ENCODE measurements around the gene AMOT. TPM values are rescaled to one million over a fixed set of nuclear protein-coding genes. Genes with fewer than 3 reads are reported as not detected.

Gene AMOT
- total RNA-seq, 2 experiments from 2014 or later, result 1.4 to 1.6 TPM

DNA sequence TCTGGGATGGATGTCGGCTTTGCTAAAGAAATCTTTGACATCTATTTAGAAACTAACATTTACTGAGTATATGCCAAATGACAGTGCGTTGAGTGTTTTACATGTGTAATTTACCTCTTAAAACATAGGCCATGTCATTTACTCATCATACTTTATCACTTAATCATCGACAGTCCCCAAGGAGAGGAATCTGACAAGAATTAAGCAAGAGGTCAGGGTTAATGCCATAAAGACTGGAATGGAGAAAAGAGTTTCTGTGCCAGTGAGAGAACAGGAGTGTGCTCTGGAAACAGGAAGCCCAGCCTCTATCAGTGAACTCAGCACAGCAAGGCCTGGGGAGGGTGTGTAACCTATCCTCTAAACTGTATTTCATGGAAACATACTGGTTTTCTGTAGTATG lies 28.0 kb upstream of the AMOT start:
- H3K27me3 ChIP-seq (ENCODE audit: control insufficient read depth in 1 of 2, insufficient read depth in 2 of 2, low read length in 2 of 2), result no peaks in the 10 kb centered on the region
- Mint-ChIP-seq H3K9me3 (no peaks in the 10 kb centered on the region), H3K27me3 (no peaks in the 10 kb centered on the region), H3K4me1 (ENCODE audit: low read depth) (no peaks in the 10 kb centered on the region), H3K4me3 (no peak overlapping the region), H3K27ac (no peak overlapping the region), H3K36me3 (ENCODE audit: low read depth) (no peaks in the 10 kb centered on the region)
- POLR2A ChIA-PET, result no interaction called here
- H3K9me3 ChIP-seq (ENCODE audit: control insufficient read depth in 1 of 2, insufficient read depth in 1 of 2, low read length in 2 of 2), result no peaks in the 10 kb centered on the region
- DNase-seq (no peak), ATAC-seq (ENCODE audit: poor library complexity) (no peak)
- intact Hi-C loops (cut with DNase I, micrococcal nuclease), result no loop called here
- TF ChIP-seq, protein P1, sequence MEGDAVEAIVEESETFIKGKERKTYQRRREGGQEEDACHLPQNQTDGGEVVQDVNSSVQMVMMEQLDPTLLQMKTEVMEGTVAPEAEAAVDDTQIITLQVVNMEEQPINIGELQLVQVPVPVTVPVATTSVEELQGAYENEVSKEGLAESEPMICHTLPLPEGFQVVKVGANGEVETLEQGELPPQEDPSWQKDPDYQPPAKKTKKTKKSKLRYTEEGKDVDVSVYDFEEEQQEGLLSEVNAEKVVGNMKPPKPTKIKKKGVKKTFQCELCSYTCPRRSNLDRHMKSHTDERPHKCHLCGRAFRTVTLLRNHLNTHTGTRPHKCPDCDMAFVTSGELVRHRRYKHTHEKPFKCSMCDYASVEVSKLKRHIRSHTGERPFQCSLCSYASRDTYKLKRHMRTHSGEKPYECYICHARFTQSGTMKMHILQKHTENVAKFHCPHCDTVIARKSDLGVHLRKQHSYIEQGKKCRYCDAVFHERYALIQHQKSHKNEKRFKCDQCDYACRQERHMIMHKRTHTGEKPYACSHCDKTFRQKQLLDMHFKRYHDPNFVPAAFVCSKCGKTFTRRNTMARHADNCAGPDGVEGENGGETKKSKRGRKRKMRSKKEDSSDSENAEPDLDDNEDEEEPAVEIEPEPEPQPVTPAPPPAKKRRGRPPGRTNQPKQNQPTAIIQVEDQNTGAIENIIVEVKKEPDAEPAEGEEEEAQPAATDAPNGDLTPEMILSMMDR (IDR thresholded peaks at IDR 0.05), result no peak
- H3K4me1 ChIP-seq (ENCODE audit: insufficient read depth, low read length), result no peaks in the 10 kb centered on the region
- no peak overlapping the region for H3K4me3 ChIP-seq (ENCODE audit: low read length)
- H3K36me3 ChIP-seq (ENCODE audit: insufficient read depth, low read length), result no peaks in the 10 kb centered on the region
- no peak overlapping the region for H3K27ac ChIP-seq (ENCODE audit: low read depth in 1 of 2, low read length in 2 of 2)
- CTCF ChIA-PET, result no interaction called here

DNA sequence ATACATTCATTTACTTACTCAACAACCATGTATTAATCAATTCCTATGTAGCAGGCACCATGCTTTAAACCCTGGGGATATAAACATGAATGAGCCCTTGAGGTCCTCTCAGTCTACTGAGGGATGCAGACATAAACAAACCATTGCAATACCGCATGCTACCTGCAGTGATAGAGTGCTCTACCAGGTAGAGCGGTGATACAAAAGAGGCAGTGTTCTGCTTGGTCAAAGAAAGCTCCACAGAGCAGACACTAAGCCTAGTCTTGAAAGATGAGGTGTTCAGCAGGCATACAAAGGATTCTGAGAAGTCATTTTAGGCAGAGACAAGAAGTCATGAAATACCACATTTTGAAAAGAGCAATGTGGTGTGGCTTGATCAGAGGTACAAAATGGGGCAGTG lies 26.9 kb upstream of the AMOT start:
- H3K36me3 ChIP-seq (ENCODE audit: insufficient read depth, low read length), result no peaks in the 10 kb centered on the region
- intact Hi-C loops (cut with DNase I, micrococcal nuclease), result no loop called here
- no peaks in the 10 kb centered on the region for H3K9me3 ChIP-seq (ENCODE audit: control insufficient read depth in 1 of 2, insufficient read depth in 1 of 2, low read length in 2 of 2)
- H3K27me3 Mint-ChIP-seq, result no peaks in the 10 kb centered on the region
- no peak overlapping the region for H3K27ac ChIP-seq (ENCODE audit: low read depth in 1 of 2, low read length in 2 of 2)
- H3K27me3 ChIP-seq (ENCODE audit: control insufficient read depth in 1 of 2, insufficient read depth in 2 of 2, low read length in 2 of 2), result no peaks in the 10 kb centered on the region
- ATAC-seq (ENCODE audit: poor library complexity) (no peak), DNase-seq (no peak)
- ChIA-PET POLR2A (no interaction called here), CTCF (no interaction called here)
- H3K9me3 Mint-ChIP-seq, result no peaks in the 10 kb centered on the region
- H3K4me3 Mint-ChIP-seq, result no peak overlapping the region
- no peak overlapping the region for H3K4me3 ChIP-seq (ENCODE audit: low read length)
- no peaks in the 10 kb centered on the region for H3K4me1 Mint-ChIP-seq (ENCODE audit: low read depth)
- no peaks in the 10 kb centered on the region for H3K36me3 Mint-ChIP-seq (ENCODE audit: low read depth)
- no peak overlapping the region for H3K27ac Mint-ChIP-seq
- H3K4me1 ChIP-seq (ENCODE audit: insufficient read depth, low read length), result no peaks in the 10 kb centered on the region
- TF ChIP-seq, protein P1 (IDR thresholded peaks at IDR 0.05), result no peak

DNA sequence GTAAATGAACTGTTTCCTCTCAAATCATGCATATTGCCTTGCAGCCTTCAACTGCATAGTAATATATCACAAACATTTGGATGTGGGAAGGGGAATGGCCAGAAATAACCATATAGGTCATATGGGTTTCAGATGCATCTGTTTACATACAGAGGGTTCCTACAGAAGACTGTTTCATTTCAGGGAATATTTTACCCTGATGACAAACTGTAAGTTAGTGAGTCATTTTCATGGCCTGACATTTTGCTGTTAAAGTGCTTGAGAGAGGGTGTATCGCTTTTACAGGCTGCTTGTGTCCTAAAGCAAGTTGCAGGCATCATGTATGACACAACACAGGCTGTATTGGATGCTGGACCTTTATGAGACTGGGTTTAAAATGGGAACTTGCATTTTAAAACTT lies 25.5 kb upstream of the AMOT start:
- H3K4me3 ChIP-seq (ENCODE audit: low read length), result no peak overlapping the region
- no peaks in the 10 kb centered on the region for H3K36me3 ChIP-seq (ENCODE audit: insufficient read depth, low read length)
- H3K27ac ChIP-seq (ENCODE audit: low read depth in 1 of 2, low read length in 2 of 2), result no peak overlapping the region
- DNase-seq, result no peak
- no peaks in the 10 kb centered on the region for H3K4me1 Mint-ChIP-seq (ENCODE audit: low read depth)
- no peaks in the 10 kb centered on the region for H3K27me3 ChIP-seq (ENCODE audit: control insufficient read depth in 1 of 2, insufficient read depth in 2 of 2, low read length in 2 of 2)
- H3K27me3 Mint-ChIP-seq, result no peaks in the 10 kb centered on the region
- H3K4me1 ChIP-seq (ENCODE audit: insufficient read depth, low read length), result no peaks in the 10 kb centered on the region
- H3K9me3 Mint-ChIP-seq, result no peaks in the 10 kb centered on the region
- ATAC-seq (ENCODE audit: poor library complexity), result no peak
- intact Hi-C loops (cut with DNase I, micrococcal nuclease), result no loop called here
- H3K36me3 Mint-ChIP-seq (ENCODE audit: low read depth), result no peaks in the 10 kb centered on the region
- ChIA-PET CTCF (no interaction called here), POLR2A (no interaction called here)
- H3K4me3 Mint-ChIP-seq, result no peak overlapping the region
- TF ChIP-seq, protein P1 (IDR thresholded peaks at IDR 0.05), result no peak
- H3K9me3 ChIP-seq (ENCODE audit: control insufficient read depth in 1 of 2, insufficient read depth in 1 of 2, low read length in 2 of 2), result no peaks in the 10 kb centered on the region
- H3K27ac Mint-ChIP-seq, result no peak overlapping the region
